SK-N-SH treated with all-trans-retinoic acid at 6 μM for 48 hours (cell line): ENCODE measurements around the gene HES4.

Experiments
- CREB5 ChIP-seq: fragments of 250-450 bp; sonication (Bioruptor Pico); IDR thresholded peaks from 2 replicates; pipeline ENCODE4 v1.5.1; 2020; ENCODE audit warnings: low read depth, mild to moderate bottlenecking, moderate library complexity
- TF ChIP-seq, protein P1 (sequence below): fragments of 250-450 bp; sonication (Bioruptor Pico); IDR thresholded peaks from 2 replicates; pipeline ENCODE4 v1.5.1; 2021; ENCODE audit warnings: mild to moderate bottlenecking, moderate library complexity

GRCh38 chr1:964691-965525 is 35.0 kb downstream of the HES4 start:
- TF ChIP-seq, protein P1, sequence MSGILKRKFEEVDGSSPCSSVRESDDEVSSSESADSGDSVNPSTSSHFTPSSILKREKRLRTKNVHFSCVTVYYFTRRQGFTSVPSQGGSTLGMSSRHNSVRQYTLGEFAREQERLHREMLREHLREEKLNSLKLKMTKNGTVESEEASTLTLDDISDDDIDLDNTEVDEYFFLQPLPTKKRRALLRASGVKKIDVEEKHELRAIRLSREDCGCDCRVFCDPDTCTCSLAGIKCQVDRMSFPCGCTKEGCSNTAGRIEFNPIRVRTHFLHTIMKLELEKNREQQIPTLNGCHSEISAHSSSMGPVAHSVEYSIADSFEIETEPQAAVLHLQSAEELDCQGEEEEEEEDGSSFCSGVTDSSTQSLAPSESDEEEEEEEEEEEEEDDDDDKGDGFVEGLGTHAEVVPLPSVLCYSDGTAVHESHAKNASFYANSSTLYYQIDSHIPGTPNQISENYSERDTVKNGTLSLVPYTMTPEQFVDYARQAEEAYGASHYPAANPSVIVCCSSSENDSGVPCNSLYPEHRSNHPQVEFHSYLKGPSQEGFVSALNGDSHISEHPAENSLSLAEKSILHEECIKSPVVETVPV (CRISPR knock-in tag) = no peak
- no peak for TF ChIP-seq CREB5 (CRISPR knock-in tag)
